Fibroblast of lung (primary cell): Measurements from ENCODE around the gene RRAS2.
A peak's percentile ranks its signal among the peaks of the same experiment; 100 is the strongest.

Experiments
- CTCF ChIP-seq, 2 donors: IDR thresholded peaks in 1 of 2; conservative IDR thresholded peaks in 1 of 2; 1 replicate in 1 of 2; 2 replicates in 1 of 2; pipeline ENCODE4 v1.5.1; 2011 to 2012; ENCODE audit warnings: low read length in 2 of 2, control low read depth in 1 of 2, inconsistent platforms in 1 of 2, low read depth in 1 of 2, mild to moderate bottlenecking in 1 of 2
- EZH2 ChIP-seq: IDR thresholded peaks from 2 replicates; pipeline ENCODE4 v1.5.1; 2012; ENCODE audit warnings: low read length, control low read depth, mild to moderate bottlenecking; ENCODE audit errors: missing control alignments

- TF ChIP-seq CTCF (conservative IDR thresholded peaks at IDR 0.05 in 1 of 2, IDR thresholded peaks at IDR 0.05 in 1 of 2; ENCODE audit: low read depth in 1 of 2, low read length in 2 of 2) = peak in 1 of 2 donors; percentile 24
- peak; percentile 57 for TF ChIP-seq EZH2
These were observed 110.4 kb downstream of the RRAS2 start for GRCh38 chr11:14248580-14248981.
